NCI-H226 (cell line): Measurements from ENCODE around the gene ARMC6.
"Not testable (repeated sequence)": the region's sequence is repeated elsewhere in the genome, so short reads cannot be mapped to it uniquely, and the experiment has no call there.

ENCODE experiments used
- DNase-seq: peaks from one replicate; pipeline ENCODE4 v3.0.0-alpha.2; 2015

The ARMC6 gene

DNA sequence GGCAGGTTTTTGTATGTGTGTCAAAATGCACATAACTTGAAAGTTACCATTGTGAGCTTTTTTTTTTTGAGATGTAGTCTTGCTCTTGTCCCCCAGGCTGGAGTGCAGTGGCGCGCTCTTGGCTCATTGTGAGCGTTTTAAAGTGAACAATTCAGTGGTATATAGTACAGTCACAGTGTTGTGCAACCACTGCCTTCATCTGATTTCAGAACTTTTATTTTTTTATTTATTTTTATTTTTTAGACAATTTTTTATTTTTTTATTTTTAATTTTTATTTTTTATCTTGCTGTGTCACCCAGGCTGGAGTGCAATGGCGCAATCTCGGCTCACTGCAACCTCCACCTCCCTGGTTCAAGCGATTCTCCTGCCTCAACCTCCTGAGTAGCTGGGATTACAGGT is 45.4 kb downstream of the ARMC6 start:
- no peak for DNase-seq

- no peak for DNase-seq
Observed at GRCh38 chr19:19079571-19079970, 46.2 kb downstream of the ARMC6 start.

- DNase-seq = no peak
Observed at GRCh38 chr19:19081642-19082151, 48.3 kb downstream of the ARMC6 start.

GRCh38 chr19:19083413-19084178 is 50.2 kb downstream of the ARMC6 start:
- no peak for DNase-seq

DNA sequence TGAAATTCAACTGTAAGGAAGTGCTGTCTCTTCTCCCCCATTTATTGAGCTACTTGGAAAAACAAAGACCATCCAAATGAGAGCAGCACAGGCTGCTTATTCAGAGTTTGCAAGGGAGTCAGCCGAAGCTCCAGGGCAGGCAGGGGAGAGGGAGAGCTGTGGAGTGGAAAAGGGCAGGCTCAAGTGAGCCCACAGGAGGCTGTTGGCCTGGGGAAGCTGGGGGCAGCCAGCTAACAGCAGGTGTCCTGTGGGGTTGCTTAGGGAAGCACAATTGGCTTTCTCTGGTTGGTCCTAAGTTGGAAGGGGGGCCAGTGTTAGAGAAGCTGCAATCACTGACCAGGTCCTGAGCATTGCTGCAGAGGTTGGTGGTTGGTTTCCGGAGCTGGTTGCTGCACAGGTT is 54.3 kb downstream of the ARMC6 start:
- DNase-seq = no peak

DNA sequence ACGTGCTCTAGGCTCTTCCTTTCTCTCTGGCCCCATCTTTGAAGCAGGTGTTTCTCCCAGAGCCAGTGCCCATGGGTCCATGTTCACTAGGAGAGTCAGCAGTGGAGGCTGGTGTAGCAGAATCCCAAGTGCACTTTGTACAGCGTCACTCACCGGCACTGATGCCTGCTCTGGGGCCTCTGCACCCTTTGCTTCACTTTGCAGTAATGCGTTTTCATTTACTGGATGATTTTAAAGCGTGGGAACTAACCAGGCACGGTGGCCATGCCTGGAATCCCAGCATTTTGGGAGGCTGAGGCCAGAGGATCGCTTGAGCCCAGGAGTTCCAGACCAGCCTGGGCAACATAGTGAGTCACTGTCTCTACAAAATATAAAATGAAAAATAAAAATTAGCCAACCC is 61.1 kb downstream of the ARMC6 start:
- DNase-seq = no peak

DNA sequence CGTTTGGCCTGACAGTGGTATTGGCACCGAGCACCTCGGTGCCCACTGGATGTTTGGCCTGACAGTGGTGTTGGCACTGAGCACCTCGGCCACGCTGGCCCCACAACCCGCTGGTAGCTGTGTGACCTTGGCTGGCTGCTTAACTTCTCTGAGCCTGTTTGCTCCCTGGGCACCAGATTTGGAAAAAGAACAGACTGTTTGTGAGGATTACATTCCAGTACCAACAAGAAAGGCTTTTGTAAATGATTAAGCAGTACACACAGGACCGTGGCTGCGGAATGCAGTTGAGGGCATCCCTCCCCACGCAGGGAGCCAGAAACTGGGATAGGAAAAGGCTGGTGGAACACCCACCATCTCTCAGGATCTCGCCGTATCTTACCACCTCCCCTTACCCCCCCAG is 62.3 kb downstream of the ARMC6 start:
- DNase-seq = no peak

DNA sequence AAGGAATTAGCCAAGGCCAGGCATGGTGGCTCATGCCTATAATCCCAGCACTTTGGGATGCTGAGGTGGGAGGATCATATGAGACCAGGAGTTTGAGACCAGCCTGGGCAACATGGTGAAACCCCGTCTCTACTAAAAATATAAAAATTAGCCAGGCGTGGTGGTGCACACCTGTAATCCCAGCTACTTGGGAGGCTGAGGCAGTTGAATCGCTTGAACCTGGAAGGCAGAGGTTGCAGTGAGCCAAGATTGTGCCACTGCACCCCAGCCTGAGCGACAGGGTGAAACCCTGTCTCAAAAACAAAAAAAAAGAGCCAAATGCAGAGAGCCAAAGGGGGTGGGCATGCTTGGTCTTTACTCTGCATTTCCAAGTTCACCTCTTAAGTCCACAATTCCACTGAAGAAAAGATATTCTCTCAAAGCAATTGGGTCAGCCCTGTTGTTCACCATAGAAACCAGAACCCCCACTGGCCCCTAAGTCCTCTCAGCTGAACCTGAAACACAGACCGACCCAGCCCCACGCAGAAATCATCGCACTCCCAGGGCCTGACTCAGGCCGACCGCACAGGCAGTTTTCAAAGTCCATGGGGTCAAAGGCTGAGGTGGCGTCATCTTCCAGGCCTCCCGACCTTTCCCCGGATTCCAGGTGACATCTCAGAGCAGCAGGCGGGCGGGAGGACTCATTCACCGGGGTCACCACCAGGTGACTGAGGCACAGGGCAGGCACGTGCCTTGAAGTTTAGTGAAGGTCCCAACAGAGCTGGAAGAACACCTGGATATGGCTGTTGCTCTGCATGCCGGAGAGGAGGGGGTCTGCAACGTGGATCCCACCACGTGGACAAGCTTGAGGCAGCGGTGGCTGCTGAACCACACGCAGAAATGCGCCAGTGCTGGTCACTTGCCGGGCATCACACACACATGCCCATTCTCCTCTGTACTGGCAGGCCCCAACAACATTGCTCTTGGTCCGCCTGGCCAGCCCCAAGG is 63.5 kb downstream of the ARMC6 start:
- no peak for DNase-seq

GRCh38 chr19:19098084-19098702 is 64.8 kb downstream of the ARMC6 start:
- DNase-seq = no peak

DNA sequence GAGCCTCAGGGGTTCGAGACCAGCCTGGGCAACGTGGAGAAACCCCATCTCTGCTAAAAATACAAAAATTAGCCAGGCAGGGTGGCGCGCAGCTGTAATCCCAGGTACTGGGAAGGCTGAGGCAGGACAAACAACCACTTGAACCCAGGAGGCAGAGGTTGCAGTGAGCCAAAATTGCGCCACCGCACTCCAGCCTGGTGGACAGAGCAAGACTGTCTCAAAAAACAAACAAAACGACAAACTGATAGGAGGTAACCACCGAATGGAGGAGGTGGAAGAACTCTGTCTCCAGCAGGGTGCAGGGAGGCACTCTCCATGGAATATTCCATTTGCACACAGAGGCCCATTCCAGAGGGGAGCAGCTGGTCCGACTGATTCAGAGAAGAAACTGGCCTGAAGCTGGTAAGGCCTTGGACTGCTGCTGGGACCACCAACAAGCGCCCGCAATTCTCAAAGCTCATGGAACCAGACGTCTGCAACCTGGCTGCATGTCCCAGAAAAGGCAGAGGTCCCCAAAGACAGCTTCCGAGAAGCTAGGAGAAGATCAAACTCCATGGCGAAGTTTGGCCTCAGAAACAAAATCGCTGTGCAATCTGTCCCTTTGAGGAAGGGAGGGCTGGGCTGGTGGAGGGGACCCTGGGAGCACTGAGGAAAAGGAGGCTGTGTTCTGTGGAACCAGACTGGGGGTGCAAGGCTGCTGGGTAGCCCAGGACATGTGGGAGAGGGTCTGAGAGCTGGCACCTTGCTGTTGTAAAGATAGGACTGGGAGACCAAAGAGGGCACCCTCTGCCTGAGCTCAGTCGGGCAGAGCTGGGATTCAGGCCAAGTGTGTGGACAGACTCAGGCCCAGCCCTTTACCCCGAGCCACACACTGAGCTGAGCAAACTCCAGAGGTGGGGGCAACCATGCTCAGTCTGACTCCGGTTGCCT is 65.6 kb downstream of the ARMC6 start:
- no peak for DNase-seq

GRCh38 chr19:19101540-19101939 is 68.1 kb downstream of the ARMC6 start:
- no peak for DNase-seq

GRCh38 chr19:19102566-19102965 is 69.2 kb downstream of the ARMC6 start:
- DNase-seq = not testable (repeated sequence)

DNA sequence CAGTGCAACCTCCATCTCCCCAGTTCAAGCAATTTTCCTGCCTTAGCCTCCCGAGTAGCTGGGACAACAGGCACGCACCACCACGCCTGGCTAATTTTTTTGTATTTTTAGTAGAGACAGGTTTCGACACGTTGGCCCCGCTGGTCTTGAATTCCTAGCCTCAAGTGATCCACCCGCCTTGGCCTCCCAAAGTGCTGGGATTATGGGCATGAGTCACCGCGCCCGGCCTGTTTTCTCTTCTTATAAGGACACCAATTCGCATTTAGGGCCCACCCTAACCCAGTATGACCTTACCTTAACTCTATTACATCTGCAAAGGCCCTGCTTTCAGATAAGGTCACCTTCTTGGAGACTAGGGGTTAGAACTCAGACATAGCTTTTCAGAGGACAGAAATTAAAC is 69.8 kb downstream of the ARMC6 start:
- no peak for DNase-seq

DNA sequence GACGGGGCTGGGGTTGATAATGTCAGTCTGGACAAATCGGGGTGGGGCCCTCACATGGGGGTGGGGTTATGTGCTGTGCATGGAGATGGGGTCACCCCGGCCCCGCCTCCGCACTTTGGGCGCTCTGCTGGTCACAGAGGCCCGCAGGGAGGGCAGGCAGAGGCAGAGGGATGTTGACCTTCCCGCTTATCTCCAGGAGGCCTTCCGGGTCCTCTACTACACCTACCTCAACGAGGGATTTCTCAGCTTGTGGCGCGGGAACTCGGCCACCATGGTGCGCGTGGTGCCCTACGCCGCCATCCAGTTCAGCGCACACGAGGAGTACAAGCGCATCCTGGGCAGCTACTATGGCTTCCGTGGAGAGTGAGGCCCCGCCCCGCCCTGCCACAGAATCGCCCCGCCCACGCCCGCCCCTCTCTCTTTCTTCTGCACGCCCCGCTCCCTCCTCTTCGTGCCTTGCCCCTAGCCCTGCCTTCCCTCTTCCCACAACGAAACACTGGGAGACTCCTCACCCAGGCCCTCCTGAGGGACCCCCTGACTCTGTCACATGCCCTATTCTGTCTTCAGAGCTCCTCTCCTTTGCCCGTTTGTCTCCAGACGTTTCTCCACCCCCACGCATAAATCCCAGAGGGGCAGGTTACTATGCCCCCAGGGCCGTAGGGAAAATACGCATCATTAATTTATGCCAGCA is 72.1 kb downstream of the ARMC6 start:
- DNase-seq = no peak

GRCh38 chr19:19106056-19106551 is 72.7 kb downstream of the ARMC6 start:
- DNase-seq = no peak

DNA sequence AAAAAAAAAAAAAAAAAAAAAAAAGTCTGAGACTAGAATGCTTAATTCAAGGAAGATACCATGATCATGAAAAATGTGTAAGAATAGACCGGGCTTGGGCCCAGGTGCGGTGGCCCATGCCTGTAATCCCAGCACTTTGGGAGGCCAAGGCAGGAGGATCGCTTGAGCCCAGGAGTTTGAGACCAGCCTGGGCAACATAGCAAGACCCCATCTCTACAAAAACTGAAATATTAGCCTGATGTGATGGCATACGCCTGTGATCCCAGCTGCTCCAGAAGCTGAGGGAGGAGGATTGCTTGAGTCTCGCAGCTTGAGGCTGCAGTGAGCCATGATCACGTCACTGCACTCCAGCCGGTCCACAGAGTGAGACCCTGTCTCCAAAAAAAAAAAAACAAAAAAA is 73.5 kb downstream of the ARMC6 start:
- DNase-seq = not testable (repeated sequence)

DNA sequence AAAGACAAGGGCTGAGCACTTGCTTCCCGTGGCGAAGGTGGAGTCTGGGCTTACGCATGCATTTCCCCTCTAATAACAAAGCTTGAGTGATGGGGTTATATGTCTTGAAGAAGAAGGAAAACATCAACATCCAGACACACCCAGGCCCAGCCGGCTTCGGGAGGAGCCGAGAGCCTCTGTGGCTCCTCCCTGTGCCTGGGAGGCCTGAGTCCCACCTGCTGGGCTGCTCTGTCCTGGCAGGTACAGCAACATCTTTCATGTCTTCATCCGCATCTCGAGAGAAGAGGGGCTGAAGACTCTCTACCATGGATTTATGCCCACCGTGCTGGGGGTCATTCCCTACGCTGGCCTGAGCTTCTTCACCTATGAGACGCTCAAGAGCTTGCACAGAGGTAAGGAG is 74.3 kb downstream of the ARMC6 start:
- DNase-seq = no peak
